ENCODE measurements around the gene KLHL30. TPM values are rescaled to one million over a fixed set of nuclear protein-coding genes. Genes with fewer than 3 reads are reported as not detected.

KLHL30 gene
- total RNA-seq, 8 experiments from 2014 or later = 0.21 to 0.76 (median 0.42) TPM

- in situ Hi-C loops (cut with MboI; ENCODE audit: low pct_unique_long_range_greater_than_20kb in 2 of 9, low sequenced_read_pairs in 9 of 9, unreplicated experiment in 9 of 9) = no loop called here
- 80 to 94% (median 91%) methylated on average over 1 to 8 of the region's 11 CpGs; no CpG with 5 or more reads in 5 of the 10 experiments for WGBS, 10 experiments
- H3K27ac ChIP-seq = no peak overlapping the region
- H3K4me3 ChIP-seq = no peak overlapping the region
- ATAC-seq (replicated peaks in 6 of 8) = no peak
- peaks cover 12 to 15% of the 10 kb centered on the region in 2 donors for H3K4me1 ChIP-seq (replicated peaks in 1 of 2)
These were observed 4.1 kb upstream of the KLHL30 start for GRCh38 chr2:238134393-238134785.

GRCh38 chr2:238135601-238136150, 2.8 kb upstream of the KLHL30 start:
- H3K27ac ChIP-seq = no peak overlapping the region
- in situ Hi-C loops (cut with MboI; ENCODE audit: low pct_unique_long_range_greater_than_20kb in 2 of 9, low sequenced_read_pairs in 9 of 9, unreplicated experiment in 9 of 9) = no loop called here
- no peak overlapping the region for H3K4me3 ChIP-seq
- WGBS, 10 experiments = 70 to 100% (median 80%) methylated on average over 1 to 13 of the region's 15 CpGs; no CpG with 5 or more reads in 4 of the 10 experiments
- H3K4me1 ChIP-seq (replicated peaks in 1 of 2) = peaks cover 12 to 16% of the 10 kb centered on the region in 2 donors
- ATAC-seq (replicated peaks in 6 of 8) = no peak

- peaks cover 12 to 16% of the 10 kb centered on the region in 2 donors for H3K4me1 ChIP-seq (replicated peaks in 1 of 2)
- ATAC-seq (replicated peaks in 6 of 8) = peak in 3 of 8 experiments; percentile 2 to 40 (median 8)
- no peak overlapping the region for H3K4me3 ChIP-seq
- in situ Hi-C loops (cut with MboI; ENCODE audit: low pct_unique_long_range_greater_than_20kb in 2 of 9, low sequenced_read_pairs in 9 of 9, unreplicated experiment in 9 of 9) = no loop called here
- 18 to 96% (median 77%) methylated on average over 1 to 8 of the region's 14 CpGs; no CpG with 5 or more reads in 3 of the 10 experiments for WGBS, 10 experiments
- no peak overlapping the region for H3K27ac ChIP-seq
These were observed 1.5 kb upstream of the KLHL30 start for GRCh38 chr2:238136820-238137537.

- 80 to 100% (median 83%) methylated on average over 1 to 6 of the region's 13 CpGs; no CpG with 5 or more reads in 7 of the 10 experiments for WGBS, 10 experiments
- H3K27ac ChIP-seq = no peak overlapping the region
- in situ Hi-C loops (cut with MboI; ENCODE audit: low pct_unique_long_range_greater_than_20kb in 2 of 9, low sequenced_read_pairs in 9 of 9, unreplicated experiment in 9 of 9) = no loop called here
These were observed 583 bp upstream of the KLHL30 start for GRCh38 chr2:238137885-238138284.

GRCh38 chr2:238139196-238140039, 950 bp downstream of the KLHL30 start:
- Histone ChIP-seq H3K4me3 (peak overlapping the region in 1 of 5 donors; percentile 18), H3K4me1 (replicated peaks in 1 of 2) (peaks cover 12 to 16% of the 10 kb centered on the region in 2 donors), H3K27ac (no peak overlapping the region)
- in situ Hi-C loops (cut with MboI; ENCODE audit: low pct_unique_long_range_greater_than_20kb in 2 of 9, low sequenced_read_pairs in 9 of 9, unreplicated experiment in 9 of 9) = no loop called here
- peak in 7 of 8 experiments; percentile 4 to 56 (median 53) for ATAC-seq (replicated peaks in 6 of 8)
- WGBS, 10 experiments = 57 to 93% methylated on average over 3 to 18 of the region's 56 CpGs; no CpG with 5 or more reads in 8 of the 10 experiments

More at GRCh38 chr2:238137885-238138284, 583 bp upstream of the KLHL30 start:
- no peak overlapping the region for H3K4me3 ChIP-seq
- ATAC-seq (replicated peaks in 6 of 8) = no peak
- H3K4me1 ChIP-seq (replicated peaks in 1 of 2) = peaks cover 12 to 16% of the 10 kb centered on the region in 2 donors

GRCh38 chr2:238140040-238140439, 1.6 kb downstream of the KLHL30 start:
- WGBS, 10 experiments = 89 to 100% methylated on average over 3 of the region's 7 CpGs; no CpG with 5 or more reads in 8 of the 10 experiments
- H3K4me1 ChIP-seq (replicated peaks in 1 of 2) = peaks cover 12 to 16% of the 10 kb centered on the region in 2 donors
- H3K4me3 ChIP-seq = no peak overlapping the region
- no peak overlapping the region for H3K27ac ChIP-seq
- no peak for ATAC-seq (replicated peaks in 6 of 8)
- in situ Hi-C loops (cut with MboI; ENCODE audit: low pct_unique_long_range_greater_than_20kb in 2 of 9, low sequenced_read_pairs in 9 of 9, unreplicated experiment in 9 of 9) = no loop called here

GRCh38 chr2:238140721-238141540, 2.5 kb downstream of the KLHL30 start:
- ATAC-seq (replicated peaks in 6 of 8) = no peak
- Histone ChIP-seq H3K4me3 (no peak overlapping the region), H3K4me1 (replicated peaks in 1 of 2) (peaks cover 12 to 16% of the 10 kb centered on the region in 2 donors), H3K27ac (no peak overlapping the region)
- WGBS, 10 experiments = 73 to 100% (median 93%) methylated on average over 3 to 19 of the region's 60 CpGs; no CpG with 5 or more reads in 7 of the 10 experiments
- in situ Hi-C loops (cut with MboI; ENCODE audit: low pct_unique_long_range_greater_than_20kb in 2 of 9, low sequenced_read_pairs in 9 of 9, unreplicated experiment in 9 of 9) = no loop called here

- Histone ChIP-seq H3K27ac (no peak overlapping the region), H3K4me1 (replicated peaks in 1 of 2) (peaks cover 12 to 16% of the 10 kb centered on the region in 2 donors), H3K4me3 (no peak overlapping the region)
- in situ Hi-C loops (cut with MboI; ENCODE audit: low pct_unique_long_range_greater_than_20kb in 2 of 9, low sequenced_read_pairs in 9 of 9, unreplicated experiment in 9 of 9) = no loop called here
- WGBS, 10 experiments = 43 to 92% (median 85%) methylated on average over 1 to 6 of the region's 10 CpGs; no CpG with 5 or more reads in 2 of the 10 experiments
- ATAC-seq (replicated peaks in 6 of 8) = peak in 1 of 8 experiments; percentile 33
These were observed 3.3 kb downstream of the KLHL30 start for GRCh38 chr2:238141541-238142318.

- 50 to 80% methylated on average over 2 of the region's 30 CpGs; no CpG with 5 or more reads in 8 of the 10 experiments for WGBS, 10 experiments
- peaks cover 12 to 20% of the 10 kb centered on the region in 2 donors for H3K4me1 ChIP-seq (replicated peaks in 1 of 2)
- in situ Hi-C loops (cut with MboI; ENCODE audit: low pct_unique_long_range_greater_than_20kb in 2 of 9, low sequenced_read_pairs in 9 of 9, unreplicated experiment in 9 of 9) = no loop called here
- ATAC-seq (replicated peaks in 6 of 8) = no peak
- no peak overlapping the region for H3K27ac ChIP-seq
- H3K4me3 ChIP-seq = no peak overlapping the region
These were observed 4.1 kb downstream of the KLHL30 start for GRCh38 chr2:238142382-238143205.

- in situ Hi-C loops (cut with MboI; ENCODE audit: low pct_unique_long_range_greater_than_20kb in 2 of 9, low sequenced_read_pairs in 9 of 9, unreplicated experiment in 9 of 9) = no loop called here
- WGBS, 10 experiments = 8 to 100% (median 60%) methylated on average over 1 to 3 of the region's 20 CpGs; no CpG with 5 or more reads in 4 of the 10 experiments
These were observed 4.9 kb downstream of the KLHL30 start for GRCh38 chr2:238143239-238143951.

GRCh38 chr2:238144262-238144661, 5.8 kb downstream of the KLHL30 start:
- WGBS, 10 experiments = no CpG with 5 or more reads among the region's 5 CpGs
- Histone ChIP-seq H3K4me1 (replicated peaks in 1 of 2) (peaks cover under 1 to 13% of the 10 kb centered on the region in 2 donors), H3K4me3 (no peak overlapping the region), H3K27ac (no peak overlapping the region)
- in situ Hi-C loops (cut with MboI; ENCODE audit: low pct_unique_long_range_greater_than_20kb in 2 of 9, low sequenced_read_pairs in 9 of 9, unreplicated experiment in 9 of 9) = no loop called here
- no peak for ATAC-seq (replicated peaks in 6 of 8)

More at GRCh38 chr2:238143239-238143951, 4.9 kb downstream of the KLHL30 start:
- no peak for ATAC-seq (replicated peaks in 6 of 8)
- H3K27ac ChIP-seq = no peak overlapping the region
- H3K4me3 ChIP-seq = no peak overlapping the region
- H3K4me1 ChIP-seq (replicated peaks in 1 of 2) = peaks cover 9 to 22% of the 10 kb centered on the region in 2 donors
